GM10248 (cell line): ENCODE results near the gene RTF2.

Source experiments
- CTCF ChIA-PET: fragments of 300-600 bp; sonication (Branson Sonifier 250); formaldehyde crosslinking; extraction: SDS; loops from one replicate; lab custom pipeline; 2021; ENCODE audit warnings: antibody characterized with exemption; lab: Yijun Ruan, JAX
- POLR2A ChIA-PET: fragments of 350-650 bp; sonication (Branson Sonifier 250); formaldehyde crosslinking; extraction: SDS; loops from one replicate; lab custom pipeline; 2020; ENCODE audit warnings: antibody characterized with exemption; lab: Yijun Ruan, JAX
- DNase-seq: peaks from one replicate; pipeline ENCODE4 v3.0.0; 2012; ENCODE audit errors: extremely low spot score
- CTCF ChIP-seq: IDR thresholded peaks from 2 replicates; pipeline ENCODE4 v1.5.1; 2012; ENCODE audit warnings: mild to moderate bottlenecking, low read depth; ENCODE audit errors: extremely low read depth, missing control alignments, control extremely low read depth

Gene RTF2

GRCh38 chr20:56511926-56512325 is 43.5 kb downstream of the RTF2 start:
- POLR2A ChIA-PET: no interaction called here
- CTCF ChIA-PET: interaction anchor here (1.9 kb wide), 1 partner anchor 39 kb away, joined by 5 read pairs; no protein-coding TSS in a partner anchor
- no peak for TF ChIP-seq CTCF

GRCh38 chr20:56513161-56514150 is 45.0 kb downstream of the RTF2 start:
- ChIA-PET CTCF (interaction anchor here (0.6 to 1.0 kb wide), 2 partner anchors 11 to 115 kb away, joined by 3 read pairs; no protein-coding TSS in a partner anchor), POLR2A (no interaction called here)
- no peak for TF ChIP-seq CTCF
- DNase-seq: no peak

More at GRCh38 chr20:56511926-56512325, 43.5 kb downstream of the RTF2 start:
- DNase-seq: no peak

- CTCF ChIA-PET: interaction anchor here (1.0 to 1.4 kb wide), 2 partner anchors 25 to 118 kb away, joined by 3 read pairs; no protein-coding TSS in a partner anchor
- no peak for TF ChIP-seq CTCF
- no peak for DNase-seq
- POLR2A ChIA-PET: no interaction called here
Observed at GRCh38 chr20:56516631-56517030, 48.2 kb downstream of the RTF2 start.

- POLR2A ChIA-PET: no interaction called here
- CTCF ChIA-PET: no interaction called here
Observed at GRCh38 chr20:56517211-56517610, 48.8 kb downstream of the RTF2 start.

GRCh38 chr20:56517641-56518040 is 49.2 kb downstream of the RTF2 start:
- ChIA-PET POLR2A (no interaction called here), CTCF (no interaction called here)
- no peak for TF ChIP-seq CTCF
- DNase-seq: no peak

More at GRCh38 chr20:56517211-56517610, 48.8 kb downstream of the RTF2 start:
- no peak for TF ChIP-seq CTCF
- DNase-seq: no peak

GRCh38 chr20:56518126-56518525 is 49.7 kb downstream of the RTF2 start:
- ChIA-PET POLR2A (no interaction called here), CTCF (no interaction called here)
- DNase-seq: no peak
- TF ChIP-seq CTCF: no peak
